ENCODE data around the gene FGD5.

- TF ChIP-seq KAT7 (CRISPR knock-in tag; IDR thresholded peaks at IDR 0.05; ENCODE audit: borderline replicate concordance) = no peak
- TF ChIP-seq MAX (CRISPR knock-in tag; IDR thresholded peaks at IDR 0.05) = no peak
- no peak for TF ChIP-seq ZNF408 (CRISPR knock-in tag; IDR thresholded peaks at IDR 0.05; ENCODE audit: low read depth)
- TF ChIP-seq POLR2AphosphoS5 (IDR thresholded peaks at IDR 0.05; ENCODE audit: control insufficient read depth, insufficient read depth, low read depth, low read length) = no peak
- TF ChIP-seq, protein P1, sequence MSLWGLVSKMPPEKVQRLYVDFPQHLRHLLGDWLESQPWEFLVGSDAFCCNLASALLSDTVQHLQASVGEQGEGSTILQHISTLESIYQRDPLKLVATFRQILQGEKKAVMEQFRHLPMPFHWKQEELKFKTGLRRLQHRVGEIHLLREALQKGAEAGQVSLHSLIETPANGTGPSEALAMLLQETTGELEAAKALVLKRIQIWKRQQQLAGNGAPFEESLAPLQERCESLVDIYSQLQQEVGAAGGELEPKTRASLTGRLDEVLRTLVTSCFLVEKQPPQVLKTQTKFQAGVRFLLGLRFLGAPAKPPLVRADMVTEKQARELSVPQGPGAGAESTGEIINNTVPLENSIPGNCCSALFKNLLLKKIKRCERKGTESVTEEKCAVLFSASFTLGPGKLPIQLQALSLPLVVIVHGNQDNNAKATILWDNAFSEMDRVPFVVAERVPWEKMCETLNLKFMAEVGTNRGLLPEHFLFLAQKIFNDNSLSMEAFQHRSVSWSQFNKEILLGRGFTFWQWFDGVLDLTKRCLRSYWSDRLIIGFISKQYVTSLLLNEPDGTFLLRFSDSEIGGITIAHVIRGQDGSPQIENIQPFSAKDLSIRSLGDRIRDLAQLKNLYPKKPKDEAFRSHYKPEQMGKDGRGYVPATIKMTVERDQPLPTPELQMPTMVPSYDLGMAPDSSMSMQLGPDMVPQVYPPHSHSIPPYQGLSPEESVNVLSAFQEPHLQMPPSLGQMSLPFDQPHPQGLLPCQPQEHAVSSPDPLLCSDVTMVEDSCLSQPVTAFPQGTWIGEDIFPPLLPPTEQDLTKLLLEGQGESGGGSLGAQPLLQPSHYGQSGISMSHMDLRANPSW (CRISPR knock-in tag; IDR thresholded peaks at IDR 0.05) = no peak
- TF ChIP-seq JUNB (CRISPR knock-in tag; conservative IDR thresholded peaks at IDR 0.05) = no peak
- no peak for TF ChIP-seq CXXC5 (CRISPR knock-in tag; IDR thresholded peaks at IDR 0.05)
Measured at GRCh38 chr3:14791343-14791945, 27.3 kb upstream of the FGD5 start.

All from K562 (cell line).